Endodermal cell (in vitro differentiated cells): ENCODE measurements around the gene LRIT1. TPM values are rescaled to one million over a fixed set of nuclear protein-coding genes. Genes with fewer than 3 reads are reported as not detected.

Experiments
- DNase-seq: peaks from one replicate; pipeline ENCODE4 v3.0.0-alpha.2; 2017
- H3K27ac ChIP-seq: 2 replicates; pipeline ENCODE4 v1.5.1; 2013; ENCODE audit warnings: mild to moderate bottlenecking, low read depth, low read length, moderate library complexity
- H3K27me3 ChIP-seq: 2 replicates; pipeline ENCODE4 v1.6.1; 2013; ENCODE audit warnings: mild to moderate bottlenecking, low read length, moderate library complexity; ENCODE audit not compliant: insufficient read depth, control insufficient read depth, poor library complexity, severe bottlenecking
- H3K36me3 ChIP-seq: 2 replicates; pipeline ENCODE4 v1.7.0; 2013; ENCODE audit warnings: mild to moderate bottlenecking, low read length, moderate library complexity; ENCODE audit not compliant: control insufficient read depth, insufficient read depth
- H3K4me1 ChIP-seq: one replicate; pipeline ENCODE4 v1.7.0; 2013; ENCODE audit warnings: low read length; ENCODE audit not compliant: control insufficient read depth, insufficient read depth
- H3K4me3 ChIP-seq: 2 replicates; pipeline ENCODE4 v1.5.1; 2013; ENCODE audit warnings: mild to moderate bottlenecking, low read length, moderate library complexity
- H3K9ac ChIP-seq: 2 replicates; pipeline ENCODE4 v1.6.1; 2013; ENCODE audit warnings: mild to moderate bottlenecking, low read length, moderate library complexity; ENCODE audit not compliant: poor library complexity, severe bottlenecking; ENCODE audit errors: extremely low read depth
- H3K9me3 ChIP-seq: 2 replicates; pipeline ENCODE4 v1.6.1; 2013; ENCODE audit warnings: mild to moderate bottlenecking, low read length, moderate library complexity; ENCODE audit not compliant: control insufficient read depth
- H3K27ac Mint-ChIP-seq: 2 replicates; pipeline ENCODE4 v1.8.0; 2020; ENCODE audit warnings: mixed read lengths
- H3K27me3 Mint-ChIP-seq: 2 replicates; pipeline ENCODE4 v1.8.0; 2021; ENCODE audit warnings: mild to moderate bottlenecking, mixed read lengths; ENCODE audit not compliant: insufficient read depth
- H3K36me3 Mint-ChIP-seq: 2 replicates; pipeline ENCODE4 v1.8.0; 2020; ENCODE audit warnings: low read depth, mixed read lengths
- H3K4me1 Mint-ChIP-seq: 2 replicates; pipeline ENCODE4 v1.8.0; 2020; ENCODE audit warnings: mixed read lengths
- H3K4me3 Mint-ChIP-seq: 2 replicates; pipeline ENCODE4 v1.8.0; 2020; ENCODE audit warnings: mild to moderate bottlenecking, moderate library complexity, mixed read lengths
- H3K9me3 Mint-ChIP-seq: 2 replicates; pipeline ENCODE4 v1.8.0; 2020; ENCODE audit warnings: mild to moderate bottlenecking, mixed read lengths
- CTCF ChIP-seq: fragments of 200-600 bp; sonication (generic); conservative IDR thresholded peaks from 2 replicates; pipeline ENCODE4 v1.5.0; 2021; ENCODE audit warnings: antibody characterized with exemption, mild to moderate bottlenecking
- whole genome bisulfite sequencing, 2 experiments: methylation state at CpG; one replicate each; pipeline versions ENCODE4 v1.1.5 to v1.1.7; 2013; ENCODE audit warnings: missing lambda C conversion rate in 2 of 2, mixed read lengths in 1 of 2; ENCODE audit not compliant: insufficient coverage in 1 of 2, insufficient read length in 1 of 2; 5-methylcytosine and 5-hydroxymethylcytosine counted together
- total RNA-seq, 2 donors: library from RNA; stranded (reverse); fragmentation: NEBNext Ultra II Directional in 1 of 2; extraction: Animal tissue kit (Norgen Biotek cat#: 25700) in 1 of 2; gene quantifications; 2 replicates in 1 of 2; 3 replicates in 1 of 2; pipeline ENCODE4 v1.2.1, GENCODE V29; 2021

Gene LRIT1
- total RNA-seq, 2 donors from 2014 or later = 0.11 TPM; not detected in 1

GRCh38 chr10:84208023-84208422 lies 33.3 kb downstream of the LRIT1 start:
- no peaks in the 10 kb centered on the region for H3K9me3 Mint-ChIP-seq
- Histone ChIP-seq H3K36me3 (no peaks in the 10 kb centered on the region), H3K9ac (no peak overlapping the region), H3K4me3 (no peak overlapping the region), H3K27me3 (peaks cover 13% of the 10 kb centered on the region), H3K4me1 (no peaks in the 10 kb centered on the region), H3K27ac (no peak overlapping the region), H3K9me3 (no peaks in the 10 kb centered on the region)
- WGBS, 2 experiments = 87 to 88% methylated on average over 4 to 10 of the region's 10 CpGs
- no peak for DNase-seq
- no peaks in the 10 kb centered on the region for H3K36me3 Mint-ChIP-seq
- H3K4me1 Mint-ChIP-seq = no peaks in the 10 kb centered on the region
- no peak for TF ChIP-seq CTCF
- H3K4me3 Mint-ChIP-seq = no peak overlapping the region
- no peak overlapping the region for H3K27ac Mint-ChIP-seq
- H3K27me3 Mint-ChIP-seq = peaks cover 4% of the 10 kb centered on the region

GRCh38 chr10:84205853-84206525 lies 35.4 kb downstream of the LRIT1 start:
- no peak overlapping the region for H3K27ac ChIP-seq
- no peaks in the 10 kb centered on the region for H3K36me3 Mint-ChIP-seq

DNA sequence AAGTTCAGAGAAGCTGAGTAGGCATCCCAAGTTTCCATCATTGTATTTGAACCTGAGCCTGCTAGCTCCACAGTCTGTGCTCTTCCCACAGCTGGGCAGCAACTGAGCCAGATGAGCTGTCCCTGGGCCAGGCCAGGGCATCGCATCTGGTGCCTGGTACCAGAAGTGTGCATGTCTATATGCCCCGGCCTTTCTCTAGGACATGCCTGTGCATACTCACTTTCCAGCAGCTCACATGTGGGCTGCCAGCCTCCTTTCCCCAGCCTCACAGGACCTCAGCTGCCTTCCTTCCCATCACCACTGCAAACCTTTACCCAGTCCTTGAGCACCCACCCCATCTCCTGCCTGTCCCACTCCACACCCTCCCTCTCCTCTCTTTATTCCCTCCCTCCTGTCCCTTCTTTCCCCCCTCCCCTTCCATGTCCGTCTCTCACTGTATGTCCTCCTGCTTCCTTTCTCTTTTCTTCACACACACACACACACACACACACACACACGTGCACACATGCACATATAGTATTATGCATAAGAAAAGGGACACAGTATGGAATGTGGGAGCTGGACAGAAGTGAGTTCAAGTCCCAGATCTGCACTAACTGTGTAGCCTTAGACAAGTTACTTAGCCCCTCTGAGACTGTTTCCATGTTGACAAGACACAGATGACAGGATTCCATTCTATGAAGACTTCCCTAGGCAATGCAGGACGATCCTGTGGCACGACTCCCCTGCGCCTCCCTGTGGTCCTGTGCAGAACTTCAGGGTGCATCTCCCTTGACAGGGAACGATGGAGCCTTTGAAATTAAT lies 36.1 kb downstream of the LRIT1 start:
- Histone ChIP-seq H3K36me3 (no peaks in the 10 kb centered on the region), H3K9me3 (no peaks in the 10 kb centered on the region), H3K4me3 (no peak overlapping the region), H3K9ac (no peak overlapping the region), H3K27me3 (peaks cover 13% of the 10 kb centered on the region), H3K4me1 (no peaks in the 10 kb centered on the region), H3K27ac (no peak overlapping the region)
- 40 to 43% methylated on average over 5 to 7 of the region's 8 CpGs for WGBS, 2 experiments
- peak; percentile 90 for TF ChIP-seq CTCF
- H3K4me1 Mint-ChIP-seq = no peaks in the 10 kb centered on the region
- no peaks in the 10 kb centered on the region for H3K9me3 Mint-ChIP-seq
- H3K4me3 Mint-ChIP-seq = no peak overlapping the region
- H3K27ac Mint-ChIP-seq = no peak overlapping the region
- peaks cover 4% of the 10 kb centered on the region for H3K27me3 Mint-ChIP-seq
- no peaks in the 10 kb centered on the region for H3K36me3 Mint-ChIP-seq
- DNase-seq = peak; percentile 94

More at GRCh38 chr10:84205853-84206525, 35.4 kb downstream of the LRIT1 start:
- H3K9ac ChIP-seq = no peak overlapping the region
- H3K36me3 ChIP-seq = no peaks in the 10 kb centered on the region
- no peaks in the 10 kb centered on the region for H3K9me3 ChIP-seq
- H3K27me3 Mint-ChIP-seq = peaks cover 4% of the 10 kb centered on the region
- H3K9me3 Mint-ChIP-seq = no peaks in the 10 kb centered on the region
- no peak overlapping the region for H3K27ac Mint-ChIP-seq
- no peak overlapping the region for H3K4me3 Mint-ChIP-seq
- peak; percentile 3 for DNase-seq
- H3K4me3 ChIP-seq = no peak overlapping the region
- no peaks in the 10 kb centered on the region for H3K4me1 ChIP-seq
- 71 to 84% methylated on average over 5 to 6 of the region's 6 CpGs for WGBS, 2 experiments
- H3K4me1 Mint-ChIP-seq = no peaks in the 10 kb centered on the region
- peaks cover 13% of the 10 kb centered on the region for H3K27me3 ChIP-seq
- no peak for TF ChIP-seq CTCF
